ENCODE results near the gene ZNF718.

DNA sequence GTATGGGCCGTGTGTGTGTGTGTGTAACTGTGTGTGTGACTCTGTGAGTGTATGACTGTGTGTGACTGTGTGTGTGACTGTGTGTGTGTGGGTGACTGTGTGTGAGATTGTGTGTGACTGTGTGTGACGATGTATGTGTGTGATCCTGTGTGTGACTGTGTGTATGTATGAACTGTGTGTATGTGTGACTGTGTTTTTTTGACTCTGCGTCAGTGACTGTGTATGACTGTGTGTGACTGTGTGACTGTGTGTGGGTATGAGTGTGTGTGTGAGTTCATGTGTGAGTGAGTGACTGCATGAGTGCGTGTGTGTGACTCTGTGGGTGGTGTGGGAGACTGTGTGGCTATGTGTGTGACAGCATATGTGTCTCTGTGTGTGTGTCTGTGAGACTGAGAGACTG lies 81.8 kb downstream of the ZNF718 start:
- TF ChIP-seq EZH2 (IDR thresholded peaks at IDR 0.05; ENCODE audit: borderline replicate concordance, low read depth, low read length, severe bottlenecking) (no peak), POLR2A (IDR thresholded peaks at IDR 0.05; ENCODE audit: low read depth, low read length) (no peak), JUN (IDR thresholded peaks at IDR 0.05; ENCODE audit: borderline replicate concordance, insufficient read depth, insufficient read length, low read depth) (no peak)
- TF ChIP-seq, protein P1, sequence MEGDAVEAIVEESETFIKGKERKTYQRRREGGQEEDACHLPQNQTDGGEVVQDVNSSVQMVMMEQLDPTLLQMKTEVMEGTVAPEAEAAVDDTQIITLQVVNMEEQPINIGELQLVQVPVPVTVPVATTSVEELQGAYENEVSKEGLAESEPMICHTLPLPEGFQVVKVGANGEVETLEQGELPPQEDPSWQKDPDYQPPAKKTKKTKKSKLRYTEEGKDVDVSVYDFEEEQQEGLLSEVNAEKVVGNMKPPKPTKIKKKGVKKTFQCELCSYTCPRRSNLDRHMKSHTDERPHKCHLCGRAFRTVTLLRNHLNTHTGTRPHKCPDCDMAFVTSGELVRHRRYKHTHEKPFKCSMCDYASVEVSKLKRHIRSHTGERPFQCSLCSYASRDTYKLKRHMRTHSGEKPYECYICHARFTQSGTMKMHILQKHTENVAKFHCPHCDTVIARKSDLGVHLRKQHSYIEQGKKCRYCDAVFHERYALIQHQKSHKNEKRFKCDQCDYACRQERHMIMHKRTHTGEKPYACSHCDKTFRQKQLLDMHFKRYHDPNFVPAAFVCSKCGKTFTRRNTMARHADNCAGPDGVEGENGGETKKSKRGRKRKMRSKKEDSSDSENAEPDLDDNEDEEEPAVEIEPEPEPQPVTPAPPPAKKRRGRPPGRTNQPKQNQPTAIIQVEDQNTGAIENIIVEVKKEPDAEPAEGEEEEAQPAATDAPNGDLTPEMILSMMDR (IDR thresholded peaks at IDR 0.05; ENCODE audit: extremely low read depth in 1 of 2, insufficient read depth in 1 of 2, low read depth in 1 of 2, low read length in 2 of 2), result no peak
- TF ChIP-seq, protein P2, sequence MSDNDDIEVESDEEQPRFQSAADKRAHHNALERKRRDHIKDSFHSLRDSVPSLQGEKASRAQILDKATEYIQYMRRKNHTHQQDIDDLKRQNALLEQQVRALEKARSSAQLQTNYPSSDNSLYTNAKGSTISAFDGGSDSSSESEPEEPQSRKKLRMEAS (IDR thresholded peaks at IDR 0.05; ENCODE audit: insufficient read depth, insufficient read length), result no peak

Data from endothelial cell of umbilical vein (primary cell).